Measurements from ENCODE around the gene HOTAIR. TPM values are rescaled to one million over a fixed set of nuclear protein-coding genes. Genes with fewer than 3 reads are reported as not detected.

The HOTAIR gene
- polyA plus RNA-seq, 1 donor, result 2.2 TPM

DNA sequence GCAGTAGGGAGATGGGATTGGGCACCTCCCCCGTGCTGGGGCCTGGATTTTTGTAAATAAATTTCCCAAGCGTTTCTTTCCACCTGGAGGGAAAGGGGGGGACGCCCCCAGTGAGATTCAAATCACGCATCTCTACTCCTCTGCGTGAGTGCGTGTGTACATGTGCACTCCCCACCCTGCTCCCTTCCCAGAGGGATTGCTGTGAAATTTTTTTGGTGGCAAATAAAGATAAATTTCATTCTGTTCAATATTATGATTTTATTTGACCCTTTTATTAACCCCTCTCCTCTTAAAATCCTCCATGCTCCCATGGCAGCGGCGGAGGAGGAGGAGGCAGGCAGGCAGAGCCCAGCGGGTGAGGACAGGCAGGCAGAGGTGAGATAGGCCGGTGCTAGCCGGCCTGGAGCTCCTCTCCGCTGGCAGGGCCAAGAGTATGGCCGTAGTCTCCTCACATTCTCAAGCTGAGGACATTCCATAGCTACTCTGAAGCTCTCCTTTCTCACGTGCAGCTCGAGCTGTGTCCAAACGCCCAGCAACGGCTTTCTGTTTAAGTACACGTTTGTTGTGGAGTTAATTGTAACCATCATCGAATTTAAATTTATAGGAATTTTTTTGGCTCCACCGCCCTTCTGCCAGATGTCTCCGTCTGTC, 1.5 kb upstream of the HOTAIR start:
- DNase-seq, result no peak

DNA sequence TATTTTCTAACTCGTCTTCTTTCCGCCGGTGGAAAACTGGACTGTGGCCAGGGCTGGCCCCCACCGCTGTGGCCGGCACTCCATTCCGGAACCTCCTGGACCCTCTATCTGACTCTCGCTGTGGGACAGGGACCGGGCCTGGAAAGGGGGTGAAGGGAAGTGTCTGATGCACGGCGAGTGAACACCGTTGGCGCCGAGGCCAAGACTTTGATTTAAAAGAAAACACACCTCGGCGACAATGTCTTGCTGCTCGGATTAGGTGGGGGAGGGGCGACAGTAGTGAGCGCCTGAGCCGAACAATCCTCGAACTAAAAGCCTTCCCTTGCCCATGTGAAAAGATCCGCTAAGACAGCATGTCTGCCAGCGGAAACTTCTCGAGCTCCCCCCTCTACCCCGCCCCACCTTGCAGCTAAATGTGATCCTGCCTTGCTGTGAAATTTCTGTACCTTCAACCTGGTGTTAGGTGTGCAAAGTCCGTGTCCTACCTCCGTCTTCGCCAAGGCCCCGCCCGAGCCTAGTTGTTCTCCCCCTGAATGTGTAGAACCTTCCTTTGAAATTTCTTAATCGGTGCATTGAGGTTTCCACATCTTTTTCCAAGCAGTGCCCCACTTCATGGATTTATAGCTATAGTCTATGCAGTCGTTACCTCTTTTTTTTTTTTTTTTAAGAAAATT, 862 bp upstream of the HOTAIR start:
- no peak for DNase-seq

- DNase-seq, result no peak
These were observed 314 bp upstream of the HOTAIR start for GRCh38 chr12:53975064-53975471.

DNA sequence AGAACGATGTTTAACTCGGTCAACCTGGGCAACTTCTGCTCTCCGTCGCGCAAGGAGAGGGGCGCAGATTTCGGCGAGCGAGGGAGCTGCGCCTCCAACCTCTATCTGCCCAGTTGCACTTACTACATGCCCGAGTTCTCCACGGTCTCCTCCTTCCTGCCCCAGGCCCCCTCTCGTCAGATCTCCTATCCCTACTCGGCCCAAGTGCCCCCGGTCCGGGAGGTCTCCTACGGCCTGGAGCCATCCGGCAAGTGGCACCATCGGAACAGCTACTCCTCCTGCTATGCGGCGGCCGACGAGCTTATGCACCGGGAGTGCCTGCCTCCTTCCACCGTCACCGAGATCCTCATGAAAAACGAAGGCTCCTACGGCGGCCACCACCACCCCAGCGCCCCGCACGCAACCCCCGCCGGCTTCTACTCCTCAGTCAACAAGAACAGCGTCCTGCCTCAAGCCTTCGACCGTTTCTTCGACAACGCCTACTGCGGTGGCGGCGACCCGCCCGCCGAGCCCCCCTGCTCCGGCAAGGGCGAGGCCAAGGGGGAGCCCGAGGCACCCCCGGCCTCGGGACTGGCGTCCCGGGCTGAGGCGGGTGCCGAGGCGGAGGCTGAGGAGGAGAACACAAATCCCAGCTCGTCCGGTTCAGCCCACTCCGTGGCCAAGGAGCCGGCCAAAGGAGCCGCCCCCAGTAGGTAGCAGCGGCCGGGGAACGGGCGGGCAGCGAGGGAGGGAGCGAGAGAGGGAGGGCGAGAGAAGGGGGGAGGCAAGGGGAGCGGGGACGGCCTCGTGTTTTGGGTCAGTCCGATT, 1.3 kb downstream of the HOTAIR start:
- no peak for DNase-seq

DNA sequence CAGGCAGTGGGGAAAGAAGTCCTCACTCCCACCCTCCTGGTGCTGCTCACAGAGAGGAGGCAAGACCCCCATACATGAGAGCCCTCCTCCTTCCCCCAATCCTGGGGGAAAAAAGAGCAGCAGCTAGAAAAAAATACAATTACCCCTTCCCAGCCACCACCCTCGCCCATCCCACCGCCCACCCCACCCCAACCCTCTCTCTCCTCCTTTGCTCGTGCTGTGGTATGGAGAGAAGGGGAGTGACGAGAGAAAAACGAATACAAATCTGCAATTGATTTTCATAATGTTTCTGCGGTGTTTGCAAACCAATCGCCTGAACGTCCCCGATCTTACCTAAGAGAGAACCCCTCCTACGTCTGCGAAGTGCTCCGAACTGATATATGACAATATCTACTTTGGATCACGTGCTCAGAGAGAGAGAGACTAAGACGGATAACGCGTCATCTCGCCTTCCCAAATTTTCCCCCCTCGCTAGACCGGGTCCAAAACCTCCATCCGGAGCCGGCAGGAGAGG, 2.0 kb downstream of the HOTAIR start, which contains the start of gene HOXC11:
Gene HOXC11, plus strand, starts transcription at position 405 of the 514 bp plus-strand sequence. CDS start 116 bp downstream, outside the sequence.
- no peak for DNase-seq

GRCh38 chr12:53972152-53972702, 2.5 kb downstream of the HOTAIR start:
- DNase-seq, result no peak

GRCh38 chr12:53971686-53972085, 3.1 kb downstream of the HOTAIR start:
- no peak for DNase-seq

DNA sequence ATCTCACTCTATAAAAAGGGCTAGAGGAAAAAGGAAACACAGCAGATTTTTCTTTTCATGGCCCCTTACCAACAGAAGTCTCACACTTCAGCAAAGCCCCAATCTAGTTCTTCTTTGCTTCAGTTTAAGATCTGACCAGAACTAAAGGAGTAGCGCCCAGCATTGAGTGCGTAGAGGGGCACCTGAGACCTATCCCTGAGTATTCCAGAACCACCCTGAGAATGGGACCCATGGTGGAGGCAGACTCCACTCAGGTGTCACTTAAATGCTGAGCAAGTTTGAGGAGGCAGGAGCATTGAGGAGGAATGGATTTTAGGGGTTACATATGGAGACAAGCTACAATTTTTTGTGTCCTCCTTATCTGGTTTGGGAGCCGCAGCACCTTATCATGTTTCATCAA, 3.6 kb downstream of the HOTAIR start:
- no peak for DNase-seq

DNA sequence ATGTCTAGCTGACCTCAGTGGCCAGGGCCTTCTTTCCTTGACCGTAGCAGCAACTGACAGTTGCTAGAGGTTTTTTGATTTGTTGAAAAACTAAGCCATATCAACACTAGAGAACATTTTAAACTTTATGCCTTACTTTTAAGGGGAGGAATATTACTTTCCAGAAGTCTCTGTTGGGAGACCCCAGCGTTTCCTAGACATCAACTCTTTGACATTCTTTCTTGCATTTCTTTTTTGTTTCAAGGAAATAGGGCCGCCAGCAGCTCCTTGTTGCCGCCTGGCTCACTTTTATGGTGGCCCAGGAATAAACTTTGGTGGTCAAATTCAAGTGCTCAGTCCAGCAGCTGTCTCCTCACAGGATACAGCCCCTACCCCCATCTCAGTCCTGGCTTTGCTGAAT, 4.3 kb downstream of the HOTAIR start:
- DNase-seq, result no peak

DNA sequence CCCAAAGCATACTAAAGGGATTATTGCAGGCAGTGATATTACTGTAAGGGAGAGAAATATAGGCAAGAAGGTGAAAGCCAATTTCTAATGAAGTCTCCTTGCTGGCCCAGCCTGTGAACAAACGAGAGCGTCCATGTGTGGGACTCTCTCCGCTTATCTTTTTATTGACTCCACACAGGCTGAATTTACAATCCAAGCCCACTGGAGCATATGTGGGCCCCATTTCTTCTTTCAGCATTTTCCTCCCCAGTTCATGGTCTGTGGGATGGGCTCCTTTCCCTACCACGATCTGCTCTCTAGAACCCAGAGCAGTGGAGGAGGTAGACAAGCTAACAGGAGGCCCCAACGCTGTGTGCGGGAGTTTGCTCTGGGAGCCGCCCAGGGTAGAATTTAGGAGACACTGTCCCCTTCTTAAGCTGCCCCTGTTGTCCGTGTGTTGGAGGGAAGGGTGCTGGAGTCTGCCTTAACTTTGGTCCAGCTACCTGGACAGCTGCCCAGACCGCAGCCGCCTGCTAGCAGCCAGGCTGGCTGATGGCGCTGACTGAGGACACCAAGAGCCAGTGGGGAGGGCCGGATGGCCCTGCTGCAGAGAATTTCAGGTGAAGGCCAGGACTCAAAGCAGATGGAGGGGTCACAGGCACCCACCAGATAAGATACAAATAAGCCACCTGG, 5.0 kb downstream of the HOTAIR start:
- no peak for DNase-seq

GRCh38 chr12:53968214-53969127, 6.3 kb downstream of the HOTAIR start:
- no peak for DNase-seq

- no peak for DNase-seq
These were observed 7.3 kb downstream of the HOTAIR start for GRCh38 chr12:53967421-53967925.

- no peak for DNase-seq
These were observed 8.2 kb downstream of the HOTAIR start for GRCh38 chr12:53966385-53967133.

DNA sequence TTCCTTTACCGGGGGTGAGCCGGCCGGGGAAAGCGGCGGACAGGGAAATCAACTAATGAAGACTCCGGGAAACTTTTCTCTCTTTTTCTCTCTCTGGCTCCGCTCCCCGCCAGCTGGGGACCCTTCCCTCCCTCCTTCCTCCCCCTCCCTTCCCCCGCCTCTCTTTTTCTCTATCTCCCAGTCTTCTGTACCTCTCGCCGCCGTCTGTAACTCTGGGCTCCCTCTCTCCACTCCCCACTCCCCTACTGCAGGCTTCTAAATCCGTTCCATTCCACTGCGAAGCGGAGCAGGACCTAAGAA, 8.7 kb downstream of the HOTAIR start:
- no peak for DNase-seq

GRCh38 chr12:53965281-53966084, 9.3 kb downstream of the HOTAIR start:
- DNase-seq, result no peak

DNA sequence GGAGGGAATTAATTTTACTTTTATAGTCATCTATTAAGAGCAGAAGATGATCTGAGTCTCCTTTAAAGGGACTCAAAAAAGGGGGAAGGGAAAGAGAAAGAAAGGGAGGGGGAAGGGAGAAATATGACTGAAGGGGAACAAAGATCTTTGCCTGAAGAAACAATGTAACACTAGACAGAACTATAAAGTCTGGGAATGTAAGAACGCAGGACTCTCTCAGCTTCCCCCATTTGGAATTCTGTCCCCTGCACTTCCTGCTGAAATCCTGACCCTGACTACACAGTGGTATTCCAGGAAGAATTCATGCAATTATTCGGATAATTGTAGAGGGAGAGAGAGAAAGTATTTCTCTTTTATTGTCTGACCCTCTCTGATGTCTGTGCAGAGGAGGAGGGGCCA, 10.4 kb downstream of the HOTAIR start:
- no peak for DNase-seq

- no peak for DNase-seq
These were observed 11.1 kb downstream of the HOTAIR start for GRCh38 chr12:53963434-53964314.

DNA sequence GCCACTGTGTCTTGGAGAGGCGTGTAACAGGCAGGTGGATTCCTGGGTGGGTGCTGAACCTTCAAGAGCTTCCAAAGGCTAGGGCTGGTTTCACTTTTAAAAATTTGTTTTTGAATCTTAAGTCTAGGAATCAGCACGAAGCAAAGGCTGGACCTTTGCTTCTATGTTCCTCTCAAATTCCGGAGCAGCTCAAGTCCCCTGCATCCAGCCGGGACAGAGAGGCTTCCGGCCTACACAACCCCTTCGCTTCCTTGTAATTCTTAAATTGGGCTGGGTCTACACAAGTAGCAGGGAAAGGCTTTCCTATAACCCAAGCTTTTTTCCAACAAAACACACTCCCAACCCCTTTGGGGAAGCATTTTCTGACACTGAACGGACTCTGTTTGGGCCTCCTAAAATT, 11.7 kb downstream of the HOTAIR start:
- DNase-seq, result no peak

Measured in left kidney (tissue), 2 donors.